NCI-H146 (cell line): ENCODE measurements around the gene SCG5.

Source experiments
- DNase-seq: peaks from one replicate; lab custom pipeline; 2025; lab: John Stamatoyannopoulos, UW

The SCG5 gene

GRCh38 chr15:32659340-32660155, 18.0 kb downstream of the SCG5 start:
- peak; percentile 61 for DNase-seq

- DNase-seq = no peak
Observed at GRCh38 chr15:32663671-32664070, 22.2 kb downstream of the SCG5 start.

- no peak for DNase-seq
Observed at GRCh38 chr15:32664796-32665195, 23.3 kb downstream of the SCG5 start.

GRCh38 chr15:32667321-32667720, 25.8 kb downstream of the SCG5 start:
- no peak for DNase-seq

- DNase-seq = no peak
Observed at GRCh38 chr15:32668942-32669341, 27.4 kb downstream of the SCG5 start.

GRCh38 chr15:32669896-32670611, 28.5 kb downstream of the SCG5 start:
- DNase-seq = no peak

- no peak for DNase-seq
Observed at GRCh38 chr15:32670623-32671022, 29.1 kb downstream of the SCG5 start.

GRCh38 chr15:32671339-32672325, 30.1 kb downstream of the SCG5 start:
- DNase-seq = no peak

- no peak for DNase-seq
Observed at GRCh38 chr15:32674681-32675080, 33.2 kb downstream of the SCG5 start.

GRCh38 chr15:32675466-32675865, 34.0 kb downstream of the SCG5 start:
- DNase-seq = no peak

- no peak for DNase-seq
Observed at GRCh38 chr15:32676169-32676568, 34.7 kb downstream of the SCG5 start.

GRCh38 chr15:32677238-32677750, 35.8 kb downstream of the SCG5 start:
- no peak for DNase-seq

- DNase-seq = no peak
Observed at GRCh38 chr15:32679298-32679690, 37.8 kb downstream of the SCG5 start.

- no peak for DNase-seq
Observed at GRCh38 chr15:32682569-32682968, 41.1 kb downstream of the SCG5 start.

- no peak for DNase-seq
Observed at GRCh38 chr15:32682977-32683630, 41.6 kb downstream of the SCG5 start.

GRCh38 chr15:32683906-32684584, 42.5 kb downstream of the SCG5 start:
- no peak for DNase-seq

GRCh38 chr15:32685576-32685975, 44.1 kb downstream of the SCG5 start:
- no peak for DNase-seq

GRCh38 chr15:32687556-32687955, 46.0 kb downstream of the SCG5 start:
- DNase-seq = no peak

- DNase-seq = peak; percentile 14
Observed at GRCh38 chr15:32688151-32688639, 46.7 kb downstream of the SCG5 start.

- no peak for DNase-seq
Observed at GRCh38 chr15:32690941-32691688, 49.6 kb downstream of the SCG5 start.
